ENCODE measurements around the gene KDM8. TPM values are rescaled to one million over a fixed set of nuclear protein-coding genes. Genes with fewer than 3 reads are reported as not detected.

The KDM8 gene
- total and polyA plus RNA-seq, 2 experiments from 2014 or later, result 5.1 to 5.7 TPM

GRCh38 chr16:27198451-27199234 lies 4.7 kb upstream of the KDM8 start:
- Mint-ChIP-seq H3K4me3 (no peak overlapping the region), H3K36me3 (ENCODE audit: low read depth) (no peaks in the 10 kb centered on the region), H3K27ac (no peak overlapping the region), H3K27me3 (ENCODE audit: insufficient read depth, low read depth, poor library complexity) (peaks cover 19% of the 10 kb centered on the region), H3K4me1 (peaks cover 17% of the 10 kb centered on the region), H3K9me3 (peaks cover 18% of the 10 kb centered on the region)
- Histone ChIP-seq H3K79me2 (replicated peaks; ENCODE audit: insufficient read depth) (no peaks in the 10 kb centered on the region), H3K27me3 (ENCODE audit: insufficient read depth) (no peaks in the 10 kb centered on the region), H3K4me2 (no peak overlapping the region), H3K4me3 (no peak overlapping the region), H2AFZ (peak overlapping the region; percentile 25; the same call in 1 of the 2 replicates), H3K4me1 (ENCODE audit: insufficient read depth) (no peaks in the 10 kb centered on the region), H3F3A (replicated peaks; ENCODE audit: low read depth) (no peaks in the 10 kb centered on the region), H3K9me2 (ENCODE audit: insufficient read depth) (no peaks in the 10 kb centered on the region), H4K20me1 (replicated peaks; ENCODE audit: insufficient read depth) (no peaks in the 10 kb centered on the region), H3K36me3 (ENCODE audit: insufficient read depth) (no peaks in the 10 kb centered on the region), H3K27ac (ENCODE audit: low read depth) (no peak overlapping the region)
- no peak for DNase-seq (ENCODE audit: low spot score)
- ATAC-seq, result no peak
- no peak for TF ChIP-seq POLR2AphosphoS5 (IDR thresholded peaks at IDR 0.05; ENCODE audit: low read depth)
- TF ChIP-seq STAT1 (IDR thresholded peaks at IDR 0.05; ENCODE audit: unreplicated experiment), result no peak
- no peak for TF ChIP-seq JUNB (IDR thresholded peaks at IDR 0.05; ENCODE audit: unreplicated experiment)

DNA sequence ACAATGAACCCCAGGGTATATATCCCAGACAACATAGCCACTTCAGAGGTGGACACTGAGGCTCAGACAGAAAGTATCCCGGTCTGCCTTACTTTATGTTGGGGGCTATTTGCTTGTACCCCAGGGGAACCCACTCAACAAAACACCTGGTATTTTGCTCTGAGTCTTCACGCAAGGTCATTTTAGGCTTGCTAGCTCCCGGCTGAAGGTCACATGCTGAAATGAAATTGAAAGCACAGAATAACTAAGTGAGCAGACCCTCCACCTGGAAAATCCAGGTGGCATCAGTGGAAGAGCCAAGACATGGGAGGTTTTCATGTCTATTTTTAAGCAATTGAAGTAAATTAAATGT lies 4.1 kb upstream of the KDM8 start:
- no peaks in the 10 kb centered on the region for H4K20me1 ChIP-seq (replicated peaks; ENCODE audit: insufficient read depth)
- no peak overlapping the region for H3K4me3 Mint-ChIP-seq
- ATAC-seq (no peak), DNase-seq (ENCODE audit: low spot score) (no peak)
- no peak overlapping the region for H3K27ac Mint-ChIP-seq
- no peaks in the 10 kb centered on the region for H3K9me2 ChIP-seq (ENCODE audit: insufficient read depth)
- no peak overlapping the region for H3K4me2 ChIP-seq
- no peaks in the 10 kb centered on the region for H3K36me3 ChIP-seq (ENCODE audit: insufficient read depth)
- H3K27me3 Mint-ChIP-seq (ENCODE audit: insufficient read depth, low read depth, poor library complexity), result peaks cover 22% of the 10 kb centered on the region
- H3F3A ChIP-seq (replicated peaks; ENCODE audit: low read depth), result no peaks in the 10 kb centered on the region
- no peaks in the 10 kb centered on the region for H3K27me3 ChIP-seq (ENCODE audit: insufficient read depth)
- no peaks in the 10 kb centered on the region for H3K79me2 ChIP-seq (replicated peaks; ENCODE audit: insufficient read depth)
- H3K4me1 ChIP-seq (ENCODE audit: insufficient read depth), result no peaks in the 10 kb centered on the region
- peaks cover 18% of the 10 kb centered on the region for H3K4me1 Mint-ChIP-seq
- TF ChIP-seq STAT1 (IDR thresholded peaks at IDR 0.05; ENCODE audit: unreplicated experiment), result no peak
- no peak for TF ChIP-seq NANOG (IDR thresholded peaks at IDR 0.05; ENCODE audit: borderline replicate concordance)
- TF ChIP-seq, protein P1, sequence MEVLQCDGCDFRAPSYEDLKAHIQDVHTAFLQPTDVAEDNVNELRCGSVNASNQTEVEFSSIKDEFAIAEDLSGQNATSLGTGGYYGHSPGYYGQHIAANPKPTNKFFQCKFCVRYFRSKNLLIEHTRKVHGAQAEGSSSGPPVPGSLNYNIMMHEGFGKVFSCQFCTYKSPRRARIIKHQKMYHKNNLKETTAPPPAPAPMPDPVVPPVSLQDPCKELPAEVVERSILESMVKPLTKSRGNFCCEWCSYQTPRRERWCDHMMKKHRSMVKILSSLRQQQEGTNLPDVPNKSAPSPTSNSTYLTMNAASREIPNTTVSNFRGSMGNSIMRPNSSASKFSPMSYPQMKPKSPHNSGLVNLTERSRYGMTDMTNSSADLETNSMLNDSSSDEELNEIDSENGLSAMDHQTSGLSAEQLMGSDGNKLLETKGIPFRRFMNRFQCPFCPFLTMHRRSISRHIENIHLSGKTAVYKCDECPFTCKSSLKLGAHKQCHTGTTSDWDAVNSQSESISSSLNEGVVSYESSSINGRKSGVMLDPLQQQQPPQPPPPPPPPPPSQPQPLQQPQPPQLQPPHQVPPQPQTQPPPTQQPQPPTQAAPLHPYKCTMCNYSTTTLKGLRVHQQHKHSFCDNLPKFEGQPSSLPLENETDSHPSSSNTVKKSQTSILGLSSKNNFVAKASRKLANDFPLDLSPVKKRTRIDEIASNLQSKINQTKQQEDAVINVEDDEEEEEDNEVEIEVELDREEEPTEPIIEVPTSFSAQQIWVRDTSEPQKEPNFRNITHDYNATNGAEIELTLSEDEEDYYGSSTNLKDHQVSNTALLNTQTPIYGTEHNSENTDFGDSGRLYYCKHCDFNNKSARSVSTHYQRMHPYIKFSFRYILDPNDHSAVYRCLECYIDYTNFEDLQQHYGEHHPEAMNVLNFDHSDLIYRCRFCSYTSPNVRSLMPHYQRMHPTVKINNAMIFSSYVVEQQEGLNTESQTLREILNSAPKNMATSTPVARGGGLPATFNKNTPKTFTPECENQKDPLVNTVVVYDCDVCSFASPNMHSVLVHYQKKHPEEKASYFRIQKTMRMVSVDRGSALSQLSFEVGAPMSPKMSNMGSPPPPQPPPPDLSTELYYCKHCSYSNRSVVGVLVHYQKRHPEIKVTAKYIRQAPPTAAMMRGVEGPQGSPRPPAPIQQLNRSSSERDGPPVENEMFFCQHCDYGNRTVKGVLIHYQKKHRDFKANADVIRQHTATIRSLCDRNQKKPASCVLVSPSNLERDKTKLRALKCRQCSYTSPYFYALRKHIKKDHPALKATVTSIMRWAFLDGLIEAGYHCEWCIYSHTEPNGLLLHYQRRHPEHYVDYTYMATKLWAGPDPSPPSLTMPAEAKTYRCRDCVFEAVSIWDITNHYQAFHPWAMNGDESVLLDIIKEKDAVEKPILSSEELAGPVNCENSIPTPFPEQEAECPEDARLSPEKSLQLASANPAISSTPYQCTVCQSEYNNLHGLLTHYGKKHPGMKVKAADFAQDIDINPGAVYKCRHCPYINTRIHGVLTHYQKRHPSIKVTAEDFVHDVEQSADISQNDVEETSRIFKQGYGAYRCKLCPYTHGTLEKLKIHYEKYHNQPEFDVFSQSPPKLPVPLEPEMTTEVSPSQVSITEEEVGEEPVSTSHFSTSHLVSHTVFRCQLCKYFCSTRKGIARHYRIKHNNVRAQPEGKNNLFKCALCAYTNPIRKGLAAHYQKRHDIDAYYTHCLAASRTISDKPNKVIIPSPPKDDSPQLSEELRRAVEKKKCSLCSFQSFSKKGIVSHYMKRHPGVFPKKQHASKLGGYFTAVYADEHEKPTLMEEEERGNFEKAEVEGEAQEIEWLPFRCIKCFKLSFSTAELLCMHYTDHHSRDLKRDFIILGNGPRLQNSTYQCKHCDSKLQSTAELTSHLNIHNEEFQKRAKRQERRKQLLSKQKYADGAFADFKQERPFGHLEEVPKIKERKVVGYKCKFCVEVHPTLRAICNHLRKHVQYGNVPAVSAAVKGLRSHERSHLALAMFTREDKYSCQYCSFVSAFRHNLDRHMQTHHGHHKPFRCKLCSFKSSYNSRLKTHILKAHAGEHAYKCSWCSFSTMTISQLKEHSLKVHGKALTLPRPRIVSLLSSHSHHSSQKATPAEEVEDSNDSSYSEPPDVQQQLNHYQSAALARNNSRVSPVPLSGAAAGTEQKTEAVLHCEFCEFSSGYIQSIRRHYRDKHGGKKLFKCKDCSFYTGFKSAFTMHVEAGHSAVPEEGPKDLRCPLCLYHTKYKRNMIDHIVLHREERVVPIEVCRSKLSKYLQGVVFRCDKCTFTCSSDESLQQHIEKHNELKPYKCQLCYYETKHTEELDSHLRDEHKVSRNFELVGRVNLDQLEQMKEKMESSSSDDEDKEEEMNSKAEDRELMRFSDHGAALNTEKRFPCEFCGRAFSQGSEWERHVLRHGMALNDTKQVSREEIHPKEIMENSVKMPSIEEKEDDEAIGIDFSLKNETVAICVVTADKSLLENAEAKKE (CRISPR knock-in tag; IDR thresholded peaks at IDR 0.05), result no peak
- TF ChIP-seq ZNF114 (CRISPR knock-in tag; IDR thresholded peaks at IDR 0.05), result no peak
- TF ChIP-seq REST (IDR thresholded peaks at IDR 0.05; ENCODE audit: unreplicated experiment), result no peak
- H3K36me3 Mint-ChIP-seq (ENCODE audit: low read depth), result no peaks in the 10 kb centered on the region
- peak overlapping the region; percentile 25; the same call in 1 of the 2 replicates for H2AFZ ChIP-seq
- peaks cover 18% of the 10 kb centered on the region for H3K9me3 Mint-ChIP-seq
- H3K27ac ChIP-seq (ENCODE audit: low read depth), result no peak overlapping the region
- no peak overlapping the region for H3K4me3 ChIP-seq
